Tibial nerve (tissue), 4 donors: ENCODE measurements around the gene RAD23A. TPM values are rescaled to one million over a fixed set of nuclear protein-coding genes. Genes with fewer than 3 reads are reported as not detected.

ENCODE experiments used
- DNase-seq, 2 donors: peaks; one replicate each; pipeline ENCODE4 v3.0.0-alpha.2; 2019; ENCODE audit warnings: low spot score in 2 of 2
- H3K27ac ChIP-seq, 4 donors: fragments of 200-600 bp; sonication (generic) in 3 of 4; one replicate each; pipeline ENCODE4 v1.5.1; 2017 to 2019; ENCODE audit warnings: mild to moderate bottlenecking in 1 of 4
- H3K27me3 ChIP-seq, 2 donors: fragments of 200-600 bp; sonication (generic) in 1 of 2; one replicate each; pipeline versions ENCODE4 v1.5.1 to v1.6.0; 2017 to 2019
- H3K36me3 ChIP-seq, 3 donors: fragments of 200-600 bp; sonication (generic); one replicate each; pipeline ENCODE4 v1.5.1; 2018 to 2019
- H3K4me1 ChIP-seq, 4 donors: fragments of 200-600 bp; sonication (generic) in 3 of 4; one replicate each; pipeline ENCODE4 v1.5.1; 2017 to 2019
- H3K4me3 ChIP-seq, 4 donors: fragments of 200-600 bp; sonication (generic) in 3 of 4; one replicate each; pipeline ENCODE4 v1.5.1; 2017 to 2019; ENCODE audit warnings: mild to moderate bottlenecking in 1 of 4, moderate library complexity in 1 of 4
- H3K9me3 ChIP-seq, 4 donors: fragments of 200-600 bp; sonication (generic) in 3 of 4; one replicate each; pipeline ENCODE4 v1.5.1; 2017 to 2019
- CTCF ChIP-seq, 5 experiments: fragments of 200-600 bp in 3 of 5; fragments of 450-650 bp in 2 of 5; sonication (generic) in 3 of 5; IDR thresholded peaks; one replicate each; pipeline ENCODE4 v1.5.1; 2016 to 2019; ENCODE audit warnings: antibody characterized with exemption in 5 of 5, mild to moderate bottlenecking in 3 of 5, moderate library complexity in 2 of 5
- EP300 ChIP-seq, 2 donors: sonication (generic); formaldehyde crosslinking; IDR thresholded peaks; one replicate each; pipeline ENCODE4 v1.6.1; 2017; ENCODE audit warnings: antibody characterized with exemption in 2 of 2, mild to moderate bottlenecking in 1 of 2
- POLR2A ChIP-seq, 2 donors: fragments of 450-650 bp; IDR thresholded peaks; one replicate each; pipeline ENCODE4 v1.6.1; 2017; ENCODE audit warnings: antibody characterized with exemption in 2 of 2, mild to moderate bottlenecking in 2 of 2, moderate library complexity in 2 of 2
- WGBS, 2 donors: methylation state at CpG; one replicate each; pipeline ENCODE4 v1.1.5; 2018; 5-methylcytosine and 5-hydroxymethylcytosine counted together
- total RNA-seq, 4 donors: library from RNA; depleted of rRNA; stranded (reverse); fragments of >200 nt; gene quantifications; one replicate each; pipeline ENCODE4 v1.1.0, GENCODE V29; 2016

RAD23A gene
- total RNA-seq, 4 donors from 2014 or later, result 89.2 to 111 (median 108) TPM

- Histone ChIP-seq H3K36me3 (no peaks in the 10 kb centered on the region), H3K9me3 (no peaks in the 10 kb centered on the region), H3K4me3 (peak overlapping the region; percentile 57 to 80 (median 71)), H3K27ac (peak overlapping the region in 3 of 4 donors; percentile 77 to 93 (median 90)), H3K4me1 (peaks cover 0 to 59% (median 18%) of the 10 kb centered on the region in 4 donors), H3K27me3 (no peaks in the 10 kb centered on the region)
- TF ChIP-seq EP300 (IDR thresholded peaks at IDR 0.05) (no peak), CTCF (IDR thresholded peaks at IDR 0.05) (no peak), POLR2A (IDR thresholded peaks at IDR 0.05) (no peak)
- DNase-seq, result peak in 1 of 2 donors; percentile 7
- 82% methylated on average over 19 to 25 of the region's 25 CpGs for WGBS, 2 donors
Observed at GRCh38 chr19:12997179-12997966, 51.7 kb downstream of the RAD23A start.

GRCh38 chr19:12997967-12998940 is 52.6 kb downstream of the RAD23A start:
- Histone ChIP-seq H3K36me3 (no peaks in the 10 kb centered on the region), H3K4me1 (peaks cover 0 to 68% (median 21%) of the 10 kb centered on the region in 4 donors), H3K27me3 (no peaks in the 10 kb centered on the region), H3K27ac (peak overlapping the region in 3 of 4 donors; percentile 24 to 90 (median 54)), H3K4me3 (peak overlapping the region in 1 of 4 donors; percentile 73), H3K9me3 (no peaks in the 10 kb centered on the region)
- no peak for TF ChIP-seq CTCF (IDR thresholded peaks at IDR 0.05)
- DNase-seq, result peak in 1 of 2 donors; percentile 7
- WGBS, 2 donors, result 74 to 79% methylated on average over 32 of the region's 32 CpGs

- no peak for TF ChIP-seq POLR2A (IDR thresholded peaks at IDR 0.05)
- TF ChIP-seq EP300 (IDR thresholded peaks at IDR 0.05), result no peak
- TF ChIP-seq CTCF (IDR thresholded peaks at IDR 0.05), result no peak
- 88 to 90% methylated on average over 7 to 19 of the region's 19 CpGs for WGBS, 2 donors
- H3K36me3 ChIP-seq, result no peaks in the 10 kb centered on the region
- H3K27me3 ChIP-seq, result no peaks in the 10 kb centered on the region
- peak overlapping the region; percentile 3 to 95 (median 87) for H3K27ac ChIP-seq
- no peaks in the 10 kb centered on the region for H3K9me3 ChIP-seq
- DNase-seq, result peak in 1 of 2 donors; percentile 9
- peak overlapping the region in 1 of 4 donors; percentile 47 for H3K4me3 ChIP-seq
- H3K4me1 ChIP-seq, result peaks cover 0 to 90% (median 26%) of the 10 kb centered on the region in 4 donors
Observed at GRCh38 chr19:13001166-13001501, 55.5 kb downstream of the RAD23A start.

GRCh38 chr19:13001502-13002165 is 56.0 kb downstream of the RAD23A start:
- Histone ChIP-seq H3K27me3 (no peaks in the 10 kb centered on the region), H3K9me3 (no peaks in the 10 kb centered on the region), H3K4me3 (peak overlapping the region; percentile 18 to 47 (median 34)), H3K4me1 (peaks cover 0 to 91% (median 31%) of the 10 kb centered on the region in 4 donors), H3K36me3 (no peaks in the 10 kb centered on the region), H3K27ac (peak overlapping the region; percentile 73 to 95 (median 87))
- TF ChIP-seq POLR2A (IDR thresholded peaks at IDR 0.05) (no peak), EP300 (IDR thresholded peaks at IDR 0.05) (no peak), CTCF (IDR thresholded peaks at IDR 0.05) (no peak)
- DNase-seq, result peak in 1 of 2 donors; percentile 20
- 43 to 57% methylated on average over 22 to 33 of the region's 41 CpGs for WGBS, 2 donors
